ENCODE data around the gene GPR27. TPM values are rescaled to one million over a fixed set of nuclear protein-coding genes. Genes with fewer than 3 reads are reported as not detected.

GPR27 gene
- total RNA-seq, 4 donors from 2014 or later: 1.2 to 5.5 (median 3.9) TPM

DNA sequence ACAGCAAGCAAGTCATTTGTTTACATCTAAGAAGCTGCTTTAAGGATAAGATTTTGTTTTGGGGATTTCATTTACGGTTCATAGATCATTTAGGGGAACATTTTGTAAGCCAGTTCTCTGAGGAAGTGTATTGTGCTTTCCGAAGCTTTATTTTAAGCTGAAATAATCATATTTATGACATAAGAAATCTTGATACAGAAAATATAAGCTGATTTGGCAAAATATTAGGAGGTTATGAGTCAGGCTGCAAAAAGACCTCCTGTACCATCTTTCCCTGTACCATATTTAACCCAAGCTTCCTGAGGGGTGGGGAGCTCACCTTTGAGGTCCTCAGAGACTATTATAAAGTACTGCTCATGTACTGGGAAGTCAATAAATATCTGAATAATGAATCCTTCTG, 20.3 kb upstream of the GPR27 start:
- H3K9me3 ChIP-seq: no peaks in the 10 kb centered on the region
- no peak for TF ChIP-seq POLR2A (IDR thresholded peaks at IDR 0.05)
- H3K27ac ChIP-seq: no peak overlapping the region
- no peaks in the 10 kb centered on the region for H3K4me1 ChIP-seq
- H3K27me3 ChIP-seq: no peaks in the 10 kb centered on the region
- DNase-seq (ENCODE audit: low spot score in 2 of 2): no peak
- no peak overlapping the region for H3K4me3 ChIP-seq
- H3K36me3 ChIP-seq: no peaks in the 10 kb centered on the region
- WGBS: 91% methylated on average over 2 of the region's 2 CpGs

- H3K36me3 ChIP-seq: no peaks in the 10 kb centered on the region
- TF ChIP-seq POLR2A (IDR thresholded peaks at IDR 0.05): no peak
- TF ChIP-seq EP300 (IDR thresholded peaks at IDR 0.05): no peak
- TF ChIP-seq, protein P1, sequence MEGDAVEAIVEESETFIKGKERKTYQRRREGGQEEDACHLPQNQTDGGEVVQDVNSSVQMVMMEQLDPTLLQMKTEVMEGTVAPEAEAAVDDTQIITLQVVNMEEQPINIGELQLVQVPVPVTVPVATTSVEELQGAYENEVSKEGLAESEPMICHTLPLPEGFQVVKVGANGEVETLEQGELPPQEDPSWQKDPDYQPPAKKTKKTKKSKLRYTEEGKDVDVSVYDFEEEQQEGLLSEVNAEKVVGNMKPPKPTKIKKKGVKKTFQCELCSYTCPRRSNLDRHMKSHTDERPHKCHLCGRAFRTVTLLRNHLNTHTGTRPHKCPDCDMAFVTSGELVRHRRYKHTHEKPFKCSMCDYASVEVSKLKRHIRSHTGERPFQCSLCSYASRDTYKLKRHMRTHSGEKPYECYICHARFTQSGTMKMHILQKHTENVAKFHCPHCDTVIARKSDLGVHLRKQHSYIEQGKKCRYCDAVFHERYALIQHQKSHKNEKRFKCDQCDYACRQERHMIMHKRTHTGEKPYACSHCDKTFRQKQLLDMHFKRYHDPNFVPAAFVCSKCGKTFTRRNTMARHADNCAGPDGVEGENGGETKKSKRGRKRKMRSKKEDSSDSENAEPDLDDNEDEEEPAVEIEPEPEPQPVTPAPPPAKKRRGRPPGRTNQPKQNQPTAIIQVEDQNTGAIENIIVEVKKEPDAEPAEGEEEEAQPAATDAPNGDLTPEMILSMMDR (IDR thresholded peaks at IDR 0.05): no peak
- TF ChIP-seq POLR2AphosphoS5 (IDR thresholded peaks at IDR 0.05): no peak
- no peak overlapping the region for H3K27ac ChIP-seq
- H3K4me1 ChIP-seq: no peaks in the 10 kb centered on the region
- WGBS: 80% methylated on average over 1 of the region's 1 CpG
- no peak overlapping the region for H3K4me3 ChIP-seq
- H3K9me3 ChIP-seq: no peaks in the 10 kb centered on the region
- no peak for DNase-seq (ENCODE audit: low spot score in 2 of 2)
- no peaks in the 10 kb centered on the region for H3K27me3 ChIP-seq
Observed at GRCh38 chr3:71734881-71735280, 18.8 kb upstream of the GPR27 start.

- TF ChIP-seq POLR2AphosphoS5 (IDR thresholded peaks at IDR 0.05): no peak
- TF ChIP-seq POLR2A (IDR thresholded peaks at IDR 0.05): no peak
- TF ChIP-seq, protein P1 (IDR thresholded peaks at IDR 0.05): no peak
- no peak for TF ChIP-seq EP300 (IDR thresholded peaks at IDR 0.05)
- Histone ChIP-seq H3K27me3 (no peaks in the 10 kb centered on the region), H3K9me3 (peaks cover 19% of the 10 kb centered on the region), H3K4me1 (no peaks in the 10 kb centered on the region), H3K36me3 (no peaks in the 10 kb centered on the region), H3K27ac (no peak overlapping the region), H3K4me3 (no peak overlapping the region)
- DNase-seq (ENCODE audit: low spot score in 2 of 2): no peak
- whole genome bisulfite sequencing: 97% methylated on average over 1 of the region's 1 CpG
Observed at GRCh38 chr3:71742621-71743020, 11.0 kb upstream of the GPR27 start.

DNA sequence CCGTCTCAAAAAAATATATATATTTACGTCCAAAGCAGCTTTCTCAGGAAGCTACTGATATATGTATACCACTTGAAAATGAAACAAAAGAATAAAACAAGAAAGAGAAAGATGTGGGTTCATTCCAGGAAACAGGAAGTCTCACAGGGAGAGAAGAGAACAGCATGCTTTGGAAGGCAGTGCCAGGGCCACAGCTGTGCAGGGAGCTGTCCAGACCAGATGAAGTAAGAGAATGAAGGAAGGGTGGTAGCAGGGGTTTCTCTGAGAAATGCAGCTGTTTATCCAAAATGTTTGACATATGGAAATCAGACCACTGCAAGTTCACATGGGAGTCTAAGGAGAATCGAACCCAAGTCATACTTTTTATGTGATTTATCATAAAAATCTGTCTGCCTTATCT, 8.9 kb upstream of the GPR27 start:
- TF ChIP-seq EP300 (IDR thresholded peaks at IDR 0.05): no peak
- TF ChIP-seq, protein P1 (IDR thresholded peaks at IDR 0.05): no peak
- no peak for TF ChIP-seq POLR2A (IDR thresholded peaks at IDR 0.05)
- TF ChIP-seq POLR2AphosphoS5 (IDR thresholded peaks at IDR 0.05): no peak
- Histone ChIP-seq H3K4me1 (no peaks in the 10 kb centered on the region), H3K36me3 (no peaks in the 10 kb centered on the region), H3K4me3 (no peak overlapping the region), H3K9me3 (peaks cover 19% of the 10 kb centered on the region), H3K27ac (no peak overlapping the region), H3K27me3 (no peaks in the 10 kb centered on the region)
- 82% methylated on average over 3 of the region's 3 CpGs for WGBS
- no peak for DNase-seq (ENCODE audit: low spot score in 2 of 2)

DNA sequence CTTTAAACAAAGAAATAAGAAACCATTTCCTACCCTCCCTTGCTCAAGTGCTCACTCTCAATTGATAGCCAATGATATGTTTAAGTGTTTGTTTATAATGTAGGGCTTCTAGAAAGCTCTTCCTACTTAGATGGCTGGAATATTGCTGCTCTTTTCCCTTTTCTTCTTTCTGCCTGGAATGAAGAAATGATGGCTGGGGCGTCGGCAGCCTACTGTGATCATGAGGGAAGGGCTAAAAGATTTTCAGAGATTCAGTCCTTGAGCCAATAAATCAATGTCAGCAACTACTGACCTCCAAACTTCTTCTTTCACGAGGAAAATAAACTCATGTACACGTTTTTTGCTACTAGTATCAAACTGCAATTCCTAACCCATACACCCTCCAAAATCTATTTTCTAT, 2.1 kb upstream of the GPR27 start:
- no peak for DNase-seq (ENCODE audit: low spot score in 2 of 2)
- no peak for TF ChIP-seq POLR2AphosphoS5 (IDR thresholded peaks at IDR 0.05)
- no peak for TF ChIP-seq POLR2A (IDR thresholded peaks at IDR 0.05)
- no peak for TF ChIP-seq EP300 (IDR thresholded peaks at IDR 0.05)
- TF ChIP-seq, protein P1 (IDR thresholded peaks at IDR 0.05): no peak
- Histone ChIP-seq H3K27me3 (peaks cover 27% of the 10 kb centered on the region), H3K36me3 (no peaks in the 10 kb centered on the region), H3K4me1 (peaks cover 12% of the 10 kb centered on the region), H3K9me3 (no peaks in the 10 kb centered on the region), H3K27ac (no peak overlapping the region), H3K4me3 (no peak overlapping the region)
- 90% methylated on average over 4 of the region's 4 CpGs for WGBS

Data from suprapubic skin (tissue), 4 donors.